OCI-LY1 (cell line): Measurements from ENCODE around the gene MYO1D.

Experiments
- H2AFZ ChIP-seq: fragments of 200-600 bp; sonication (generic), shearing (Covaris generic); 2 replicates; pipeline ENCODE4 v1.6.0; 2014; ENCODE audit warnings: antibody characterized with exemption, mild to moderate bottlenecking, low read length
- H3F3A ChIP-seq: fragments of 200-600 bp; sonication (generic), shearing (Covaris generic); 2 replicates; pipeline ENCODE4 v1.6.0; 2014; ENCODE audit warnings: mild to moderate bottlenecking, antibody characterized with exemption, low read length, moderate library complexity; ENCODE audit not compliant: insufficient read depth
- H3K27ac ChIP-seq: fragments of 200-600 bp; sonication (generic); 2 replicates; pipeline ENCODE4 v1.5.1; 2014; ENCODE audit warnings: low read length, mixed run types, mild to moderate bottlenecking, low read depth; ENCODE audit not compliant: poor library complexity, severe bottlenecking
- H3K27me3 ChIP-seq: fragments of 200-600 bp; sonication (generic); 2 replicates; pipeline ENCODE4 v1.6.0; 2014; ENCODE audit warnings: antibody characterized with exemption, mild to moderate bottlenecking, low read length, moderate library complexity; ENCODE audit not compliant: insufficient read depth
- H3K36me3 ChIP-seq: fragments of 200-600 bp; sonication (generic); 2 replicates; pipeline ENCODE4 v1.6.1; 2014; ENCODE audit warnings: mild to moderate bottlenecking, antibody characterized with exemption, low read length, moderate library complexity, mixed read lengths; ENCODE audit not compliant: insufficient read depth
- H3K4me1 ChIP-seq: fragments of 200-600 bp; sonication (generic); 2 replicates; pipeline ENCODE4 v1.5.1; 2014; ENCODE audit warnings: mild to moderate bottlenecking, low read length, moderate library complexity; ENCODE audit not compliant: insufficient read depth, severe bottlenecking
- H3K4me2 ChIP-seq: fragments of 200-600 bp; sonication (generic), shearing (Covaris generic); 2 replicates; pipeline ENCODE4 v1.6.1; 2014; ENCODE audit warnings: low read length
- H3K4me3 ChIP-seq: fragments of 200-600 bp; sonication (generic); 2 replicates; pipeline ENCODE4 v1.5.1; 2014; ENCODE audit warnings: low read length, low read depth, mild to moderate bottlenecking, mixed read lengths; ENCODE audit not compliant: poor library complexity, severe bottlenecking
- H3K79me2 ChIP-seq: fragments of 200-600 bp; shearing (Covaris generic); 2 replicates; pipeline ENCODE4 v1.6.1; 2016; ENCODE audit warnings: mixed run types, low read length, mixed read lengths; ENCODE audit not compliant: insufficient read depth
- H3K9ac ChIP-seq: fragments of 200-600 bp; sonication (generic), shearing (Covaris generic); 2 replicates; pipeline ENCODE4 v1.6.1; 2014; ENCODE audit warnings: mild to moderate bottlenecking, low read length, mixed read lengths
- H3K9me2 ChIP-seq: fragments of 200-600 bp; sonication (generic), shearing (Covaris generic); 2 replicates; pipeline ENCODE4 v1.6.1; 2014; ENCODE audit warnings: low read depth, mild to moderate bottlenecking, low read length, mixed read lengths
- H3K9me3 ChIP-seq: fragments of 200-600 bp; shearing (Covaris generic); 2 replicates; pipeline ENCODE4 v1.6.1; 2014; ENCODE audit warnings: low read length, mixed read lengths
- H4K20me1 ChIP-seq: fragments of 200-600 bp; sonication (generic), shearing (Covaris generic); 2 replicates; pipeline ENCODE4 v1.6.0; 2016; ENCODE audit warnings: mild to moderate bottlenecking, low read length; ENCODE audit not compliant: insufficient read depth
- EZH2 ChIP-seq: fragments of 200-600 bp; sonication (generic), shearing (Covaris generic); IDR thresholded peaks from 2 replicates; pipeline ENCODE4 v1.8.0; 2017; ENCODE audit warnings: borderline replicate concordance, mixed run types, mild to moderate bottlenecking, antibody characterized with exemption, low read length, moderate library complexity, mixed read lengths
- TF ChIP-seq, protein P1 (sequence below): fragments of 200-600 bp; sonication (generic), shearing (Covaris generic); IDR thresholded peaks from 2 replicates; pipeline ENCODE4 v1.5.1; 2017; ENCODE audit warnings: mild to moderate bottlenecking, antibody characterized with exemption, low read length, moderate library complexity, mixed read lengths

MYO1D gene

GRCh38 chr17:32777922-32778321 is 99.0 kb downstream of the MYO1D start:
- H3F3A ChIP-seq = no peaks in the 10 kb centered on the region
- H3K9me3 ChIP-seq = no peaks in the 10 kb centered on the region
- H3K9me2 ChIP-seq = no peaks in the 10 kb centered on the region
- no peaks in the 10 kb centered on the region for H3K4me1 ChIP-seq
- H4K20me1 ChIP-seq = no peaks in the 10 kb centered on the region
- H3K79me2 ChIP-seq = no peaks in the 10 kb centered on the region
- no peak overlapping the region for H3K9ac ChIP-seq
- no peaks in the 10 kb centered on the region for H3K36me3 ChIP-seq
- H3K4me2 ChIP-seq = no peak overlapping the region
- H3K27me3 ChIP-seq = no peaks in the 10 kb centered on the region
- no peak overlapping the region for H3K4me3 ChIP-seq
- H2AFZ ChIP-seq = no peak overlapping the region
- TF ChIP-seq EZH2 = no peak
- TF ChIP-seq, protein P1, sequence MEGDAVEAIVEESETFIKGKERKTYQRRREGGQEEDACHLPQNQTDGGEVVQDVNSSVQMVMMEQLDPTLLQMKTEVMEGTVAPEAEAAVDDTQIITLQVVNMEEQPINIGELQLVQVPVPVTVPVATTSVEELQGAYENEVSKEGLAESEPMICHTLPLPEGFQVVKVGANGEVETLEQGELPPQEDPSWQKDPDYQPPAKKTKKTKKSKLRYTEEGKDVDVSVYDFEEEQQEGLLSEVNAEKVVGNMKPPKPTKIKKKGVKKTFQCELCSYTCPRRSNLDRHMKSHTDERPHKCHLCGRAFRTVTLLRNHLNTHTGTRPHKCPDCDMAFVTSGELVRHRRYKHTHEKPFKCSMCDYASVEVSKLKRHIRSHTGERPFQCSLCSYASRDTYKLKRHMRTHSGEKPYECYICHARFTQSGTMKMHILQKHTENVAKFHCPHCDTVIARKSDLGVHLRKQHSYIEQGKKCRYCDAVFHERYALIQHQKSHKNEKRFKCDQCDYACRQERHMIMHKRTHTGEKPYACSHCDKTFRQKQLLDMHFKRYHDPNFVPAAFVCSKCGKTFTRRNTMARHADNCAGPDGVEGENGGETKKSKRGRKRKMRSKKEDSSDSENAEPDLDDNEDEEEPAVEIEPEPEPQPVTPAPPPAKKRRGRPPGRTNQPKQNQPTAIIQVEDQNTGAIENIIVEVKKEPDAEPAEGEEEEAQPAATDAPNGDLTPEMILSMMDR = no peak
- no peak overlapping the region for H3K27ac ChIP-seq

- Histone ChIP-seq H3K27me3 (no peaks in the 10 kb centered on the region), H3K36me3 (no peaks in the 10 kb centered on the region), H3K4me1 (no peaks in the 10 kb centered on the region), H3K9me2 (no peaks in the 10 kb centered on the region), H3K4me2 (no peak overlapping the region), H3K79me2 (no peaks in the 10 kb centered on the region), H3K9ac (no peak overlapping the region), H3K27ac (no peak overlapping the region), H3K9me3 (no peaks in the 10 kb centered on the region), H4K20me1 (no peaks in the 10 kb centered on the region), H3F3A (no peaks in the 10 kb centered on the region), H3K4me3 (no peak overlapping the region), H2AFZ (no peak overlapping the region)
- TF ChIP-seq, protein P1 = no peak
- no peak for TF ChIP-seq EZH2
Measured at GRCh38 chr17:32777436-32777835, 99.5 kb downstream of the MYO1D start.

DNA sequence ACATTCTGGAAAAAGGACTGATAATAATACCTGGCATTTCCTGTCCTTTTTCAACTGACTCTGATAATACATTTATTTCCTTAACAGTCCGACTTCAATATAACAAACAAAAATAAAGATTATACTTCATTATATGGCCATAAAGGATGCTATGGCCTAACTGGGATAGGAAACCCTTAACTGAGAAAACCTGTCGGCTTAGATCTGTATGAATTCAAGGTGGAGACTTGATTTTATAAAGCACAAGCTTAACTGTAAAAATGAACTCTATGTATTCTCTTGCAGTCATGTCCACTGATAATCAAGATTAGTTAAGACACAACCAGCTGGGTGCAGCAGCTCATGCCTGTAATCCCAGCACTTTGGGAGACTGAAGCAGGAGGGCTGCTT is 102.2 kb downstream of the MYO1D start:
- H3K9me2 ChIP-seq = no peaks in the 10 kb centered on the region
- H2AFZ ChIP-seq = no peak overlapping the region
- no peak overlapping the region for H3K4me3 ChIP-seq
- H3K9ac ChIP-seq = no peak overlapping the region
- H3K9me3 ChIP-seq = no peaks in the 10 kb centered on the region
- H3K79me2 ChIP-seq = no peaks in the 10 kb centered on the region
- H3K4me2 ChIP-seq = no peak overlapping the region
- H4K20me1 ChIP-seq = no peaks in the 10 kb centered on the region
- H3K36me3 ChIP-seq = no peaks in the 10 kb centered on the region
- no peak overlapping the region for H3K27ac ChIP-seq
- H3K4me1 ChIP-seq = no peaks in the 10 kb centered on the region
- H3K27me3 ChIP-seq = no peaks in the 10 kb centered on the region
- TF ChIP-seq, protein P1 = no peak
- no peak for TF ChIP-seq EZH2
- no peaks in the 10 kb centered on the region for H3F3A ChIP-seq
